ENCODE measurements around the gene RAMP1.

DNA sequence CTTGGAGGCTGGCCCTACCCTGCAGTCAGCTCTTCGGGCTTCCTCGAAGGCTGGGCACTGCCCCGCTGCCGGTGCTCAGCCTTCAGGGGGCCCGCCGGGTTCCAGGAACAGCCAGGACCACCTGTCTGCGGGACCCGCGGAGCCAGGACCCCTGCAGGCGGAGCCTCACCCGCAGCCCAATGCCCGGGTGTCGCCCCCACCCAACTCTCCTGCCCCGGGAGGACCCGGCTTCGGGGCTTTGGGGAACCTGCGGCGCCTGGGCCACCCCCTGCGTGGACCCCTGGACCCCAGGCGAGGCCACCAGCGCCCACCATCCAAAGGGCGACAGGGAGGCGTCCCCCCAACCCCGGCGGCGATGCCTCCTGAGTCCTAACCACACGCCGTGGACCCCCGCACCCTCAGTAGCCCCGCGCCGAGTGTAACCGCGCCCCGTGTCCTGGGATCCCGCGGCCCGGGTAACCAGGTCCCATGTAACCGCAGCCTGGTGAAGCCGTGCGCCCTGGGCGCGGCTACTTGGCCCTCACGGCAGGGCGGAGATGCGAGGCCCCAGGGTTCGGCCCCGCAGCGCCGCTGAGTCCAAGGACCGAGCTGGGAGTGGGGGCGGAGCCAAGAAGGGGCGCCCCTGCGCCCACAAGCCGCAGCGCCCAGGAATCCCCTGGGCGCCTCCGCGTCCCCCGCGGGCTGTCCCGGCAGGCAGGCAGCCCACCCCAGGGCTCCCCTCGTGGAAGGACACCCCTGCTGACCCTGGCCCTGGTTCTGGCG is 96.4 kb downstream of the RAMP1 start:
- TF ChIP-seq, protein P1, sequence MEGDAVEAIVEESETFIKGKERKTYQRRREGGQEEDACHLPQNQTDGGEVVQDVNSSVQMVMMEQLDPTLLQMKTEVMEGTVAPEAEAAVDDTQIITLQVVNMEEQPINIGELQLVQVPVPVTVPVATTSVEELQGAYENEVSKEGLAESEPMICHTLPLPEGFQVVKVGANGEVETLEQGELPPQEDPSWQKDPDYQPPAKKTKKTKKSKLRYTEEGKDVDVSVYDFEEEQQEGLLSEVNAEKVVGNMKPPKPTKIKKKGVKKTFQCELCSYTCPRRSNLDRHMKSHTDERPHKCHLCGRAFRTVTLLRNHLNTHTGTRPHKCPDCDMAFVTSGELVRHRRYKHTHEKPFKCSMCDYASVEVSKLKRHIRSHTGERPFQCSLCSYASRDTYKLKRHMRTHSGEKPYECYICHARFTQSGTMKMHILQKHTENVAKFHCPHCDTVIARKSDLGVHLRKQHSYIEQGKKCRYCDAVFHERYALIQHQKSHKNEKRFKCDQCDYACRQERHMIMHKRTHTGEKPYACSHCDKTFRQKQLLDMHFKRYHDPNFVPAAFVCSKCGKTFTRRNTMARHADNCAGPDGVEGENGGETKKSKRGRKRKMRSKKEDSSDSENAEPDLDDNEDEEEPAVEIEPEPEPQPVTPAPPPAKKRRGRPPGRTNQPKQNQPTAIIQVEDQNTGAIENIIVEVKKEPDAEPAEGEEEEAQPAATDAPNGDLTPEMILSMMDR (IDR thresholded peaks at IDR 0.05; ENCODE audit: poor library complexity), result no peak
- TF ChIP-seq EZH2 (IDR thresholded peaks at IDR 0.05; ENCODE audit: borderline replicate concordance), result peak; percentile 64

Data from hepatocyte (in vitro differentiated cells).